GM21526 (cell line): ENCODE measurements around the gene SUSD1.

Experiments used
- ATAC-seq: cut with Tn5 transposase; IDR thresholded peaks from one replicate; pipeline ENCODE4 v1.9.1; 2021; ENCODE audit warnings: moderate library complexity; ENCODE audit not compliant: unreplicated experiment, low FRiP score

SUSD1 gene

DNA sequence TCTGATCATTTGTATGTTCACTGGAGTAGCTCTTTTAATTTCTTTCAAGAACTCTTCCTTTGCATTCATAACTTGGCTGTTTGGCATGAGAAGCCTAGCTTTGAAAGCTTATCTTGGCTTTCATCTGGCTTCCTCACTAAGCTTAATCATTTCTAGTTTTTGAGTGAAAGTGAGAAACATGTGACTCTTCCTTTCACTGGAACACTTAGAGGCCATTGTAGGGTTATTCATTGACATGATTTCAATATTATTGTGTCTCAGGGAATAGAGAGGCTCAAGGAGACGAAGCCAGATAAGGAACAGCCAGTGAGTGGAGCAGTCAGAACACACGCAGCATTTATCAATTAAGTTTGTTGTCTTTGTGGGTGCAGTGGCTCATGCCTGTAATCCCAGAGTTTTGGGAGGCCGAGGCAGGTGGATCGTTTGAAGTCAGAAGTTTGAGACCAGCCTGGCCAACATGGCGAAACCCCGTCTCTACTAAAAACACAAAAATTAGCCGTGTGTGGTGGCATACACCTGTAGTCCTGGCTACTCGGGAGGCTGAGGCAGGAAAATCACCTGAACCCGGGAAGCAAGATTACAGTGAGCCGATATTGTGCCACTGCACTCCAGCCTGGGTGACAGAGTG is 180.2 kb downstream of the SUSD1 start:
- ATAC-seq: no peak

- no peak for ATAC-seq
These were observed 181.8 kb downstream of the SUSD1 start for GRCh38 chr9:111993319-111993718.

DNA sequence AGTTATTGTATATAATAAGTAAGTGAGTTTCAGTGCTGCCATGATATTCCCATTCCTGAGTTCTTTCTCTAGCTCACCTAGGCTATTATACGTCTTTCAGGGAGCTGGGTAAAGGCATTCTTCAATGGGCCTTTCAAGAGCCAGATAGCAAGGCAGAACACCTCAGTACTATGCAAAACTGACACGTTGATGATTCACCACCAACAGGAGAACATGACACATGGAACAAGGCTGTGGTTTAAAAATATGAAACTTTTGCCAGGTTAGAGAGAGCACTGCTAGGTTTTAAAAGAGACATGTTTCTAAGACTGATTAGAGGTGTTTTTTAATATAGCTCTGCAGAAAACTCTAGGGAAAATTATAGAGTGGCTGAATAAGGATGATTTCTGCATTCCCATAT is 182.6 kb downstream of the SUSD1 start:
- ATAC-seq: peak; percentile 62

DNA sequence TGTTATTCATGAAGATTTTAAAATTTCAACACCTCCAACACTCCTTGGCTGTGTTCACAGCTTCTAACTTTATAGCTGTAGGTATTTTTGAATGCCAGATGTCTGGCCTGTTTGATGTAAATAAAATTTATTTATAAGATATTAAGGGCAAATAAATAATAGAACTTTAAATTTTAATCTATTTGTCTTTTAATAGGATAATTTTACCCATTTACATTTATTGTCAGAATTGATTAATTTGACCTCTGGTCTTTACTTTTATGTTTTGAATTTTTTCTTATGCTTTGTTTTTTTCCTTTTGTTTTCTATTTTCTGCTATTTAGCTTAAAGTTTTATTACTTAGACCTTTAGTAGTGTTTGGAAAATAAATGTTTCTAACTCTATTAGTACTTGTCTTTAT is 183.9 kb downstream of the SUSD1 start:
- no peak for ATAC-seq
